ENCODE results near the gene FCGR2B. TPM values are rescaled to one million over a fixed set of nuclear protein-coding genes. Genes with fewer than 3 reads are reported as not detected.
A peak's percentile ranks its signal among the peaks of the same experiment; 100 is the strongest.
"Not testable (repeated sequence)": the region's sequence is repeated elsewhere in the genome, so short reads cannot be mapped to it uniquely, and the experiment has no call there.

The FCGR2B gene
- total RNA-seq, 1 donor from 2014 or later = 30.2 TPM

- intact Hi-C loops (cut with DNase I); DNase-seq (ENCODE audit: low spot score): not testable (repeated sequence)
- ATAC-seq = peak; percentile 77
Observed at GRCh38 chr1:161643481-161644208, 19.3 kb upstream of the FCGR2B start.

DNA sequence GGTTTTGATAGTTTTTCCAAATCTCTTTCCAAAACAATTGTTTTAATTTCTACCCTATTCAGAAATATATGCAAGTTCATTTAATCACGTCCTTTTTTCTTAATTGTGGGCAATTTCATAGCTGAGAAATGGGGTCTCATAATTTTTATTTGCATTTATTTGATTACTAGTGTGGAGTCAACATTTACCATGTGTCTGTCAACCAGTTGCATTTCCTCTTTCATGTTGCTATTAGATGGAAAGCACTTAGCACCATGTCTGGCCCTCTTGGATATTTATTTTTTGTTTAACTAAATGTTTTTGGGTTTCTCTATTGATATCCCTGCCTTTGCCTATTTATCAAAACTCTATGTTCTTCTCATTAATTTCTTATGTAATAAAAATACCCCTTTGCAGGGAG, 18.1 kb upstream of the FCGR2B start:
- intact Hi-C loops (cut with DNase I); ATAC-seq; DNase-seq (ENCODE audit: low spot score): not testable (repeated sequence)

DNA sequence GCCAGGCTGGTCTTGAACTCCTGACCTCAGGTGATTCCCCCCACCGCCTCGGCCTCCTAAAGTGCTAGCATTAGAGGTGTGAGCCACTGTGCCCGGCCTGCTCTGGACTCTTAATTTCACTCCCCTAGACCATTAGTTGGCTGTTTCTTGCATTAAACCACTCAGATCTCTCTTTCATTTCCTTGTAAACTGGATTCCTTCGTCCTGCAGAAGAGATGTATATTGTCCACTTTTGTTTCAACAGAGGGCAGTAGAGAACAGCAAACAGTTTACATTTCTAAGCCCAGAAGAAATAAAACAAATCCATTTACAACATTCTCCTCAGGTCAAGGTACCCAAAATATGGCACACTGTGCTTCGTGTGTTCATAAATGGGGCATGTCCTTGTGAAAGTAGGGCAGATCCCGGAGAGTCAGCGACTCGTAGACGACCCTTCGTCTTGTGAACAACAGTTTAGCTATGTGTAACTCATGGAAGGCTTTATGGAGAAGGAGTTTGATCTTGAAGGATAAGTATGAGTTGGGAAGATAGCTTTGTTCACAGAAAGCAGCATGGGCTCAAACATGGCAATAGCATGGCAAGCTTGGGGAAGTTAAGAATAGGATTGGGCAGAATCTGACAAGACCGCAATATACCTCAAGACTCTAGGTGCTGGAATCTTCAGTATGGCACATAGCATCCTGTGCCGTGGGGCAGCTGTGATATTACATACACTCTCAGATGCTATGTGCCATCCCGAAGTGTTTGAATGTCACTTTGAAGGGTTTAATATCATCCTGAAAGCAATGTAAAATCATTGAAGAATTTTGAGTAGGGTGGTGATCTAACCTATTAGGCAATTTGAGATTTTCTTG, 15.2 kb upstream of the FCGR2B start:
- DNase-seq (ENCODE audit: low spot score); intact Hi-C loops (cut with DNase I): not testable (repeated sequence)
- ATAC-seq = peak; percentile 60

DNA sequence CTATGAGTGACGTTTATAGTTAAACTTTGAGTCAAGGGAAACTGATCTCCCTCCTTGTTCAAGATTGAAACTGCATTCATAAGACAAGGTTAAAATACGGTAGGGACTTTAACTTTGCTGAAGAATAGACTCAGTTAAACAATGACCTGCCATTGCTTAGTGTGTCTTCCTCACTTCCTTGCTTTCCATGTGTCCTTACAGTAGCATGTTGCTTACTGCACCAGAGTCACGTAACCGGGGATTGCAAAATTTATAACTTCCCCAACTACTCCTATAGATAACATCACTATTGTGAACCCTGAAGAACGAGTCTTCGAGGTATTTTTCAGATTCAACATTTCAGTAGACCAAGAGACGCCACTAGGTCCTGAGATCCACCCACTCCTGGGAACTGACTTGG, 9.4 kb upstream of the FCGR2B start:
- ATAC-seq; DNase-seq (ENCODE audit: low spot score); intact Hi-C loops (cut with DNase I): not testable (repeated sequence)

DNA sequence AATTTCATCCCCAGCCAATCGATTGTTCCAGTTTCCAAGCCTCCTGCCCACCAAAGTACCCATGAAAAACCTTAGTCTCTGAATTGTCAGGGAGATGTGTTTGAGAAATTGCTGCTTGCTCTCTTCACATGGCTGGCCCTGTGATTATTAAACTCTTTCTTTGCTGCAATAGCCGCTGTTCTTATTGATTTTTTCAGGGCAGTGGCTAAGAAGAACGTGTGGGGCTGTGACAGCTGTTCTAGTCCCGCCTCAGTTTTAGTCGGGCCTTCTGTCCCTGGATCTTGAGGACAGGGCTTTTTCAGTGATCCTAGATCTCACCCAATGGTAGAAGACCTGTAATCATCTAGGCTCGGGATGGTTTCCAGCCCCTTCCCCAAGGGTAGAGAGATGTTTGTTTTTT, 9.0 kb upstream of the FCGR2B start:
- intact Hi-C loops (cut with DNase I); DNase-seq (ENCODE audit: low spot score); ATAC-seq: not testable (repeated sequence)

DNA sequence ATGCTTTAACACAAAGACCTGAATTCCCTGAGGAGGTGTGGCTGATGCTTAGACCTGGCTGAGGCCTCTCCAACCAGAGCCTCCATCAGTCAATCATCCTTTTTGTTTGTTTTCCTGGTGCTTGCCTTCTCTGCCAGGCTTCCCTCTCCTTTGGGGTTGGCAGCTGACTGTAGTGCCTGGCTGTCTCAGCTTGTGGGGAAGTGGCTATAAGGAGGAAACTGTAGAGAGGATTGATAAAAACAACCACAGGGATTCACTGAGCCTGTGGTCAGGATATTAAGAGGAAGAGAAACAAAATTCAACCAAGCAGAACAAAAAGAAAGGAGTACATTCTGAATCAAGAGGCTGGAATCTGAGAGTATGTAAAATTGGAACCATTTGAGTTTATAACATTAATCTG, 4.4 kb upstream of the FCGR2B start:
- DNase-seq (ENCODE audit: low spot score); intact Hi-C loops (cut with DNase I): not testable (repeated sequence)
- ATAC-seq = peak; percentile 74

DNA sequence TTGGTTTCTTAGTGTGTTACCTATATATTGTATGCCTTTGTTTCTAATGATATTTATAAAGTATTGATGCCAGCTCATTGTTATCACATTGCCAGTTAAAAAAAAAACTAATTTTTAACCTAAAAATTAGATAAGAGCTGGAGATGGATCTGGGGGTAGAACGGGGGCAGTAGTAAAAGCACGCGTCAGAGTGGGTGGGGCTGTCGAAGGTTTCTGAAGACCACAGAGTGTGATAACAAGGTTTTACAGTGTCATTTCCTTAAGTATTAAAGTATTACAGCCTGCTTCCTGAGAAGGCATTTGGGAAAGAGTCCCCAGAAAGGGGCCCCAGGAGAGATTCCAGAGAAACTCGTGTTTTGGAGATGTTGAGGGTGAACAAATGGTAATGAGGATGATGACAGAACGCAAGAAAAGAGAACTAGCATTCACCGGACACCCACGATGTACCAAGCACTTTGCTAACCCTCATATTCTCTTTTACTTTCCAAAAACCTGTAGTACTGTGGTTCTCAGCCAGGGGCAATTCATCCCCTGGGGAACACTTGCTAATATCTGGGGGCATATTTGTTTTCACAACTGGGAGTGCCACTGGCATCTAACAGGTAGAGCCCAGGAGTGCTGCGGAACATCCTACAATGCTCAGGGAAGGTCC, 1.2 kb upstream of the FCGR2B start:
- ATAC-seq; intact Hi-C loops (cut with DNase I); DNase-seq (ENCODE audit: low spot score): not testable (repeated sequence)

GRCh38 chr1:161663569-161663968, 626 bp downstream of the FCGR2B start:
- intact Hi-C loops (cut with DNase I); ATAC-seq; DNase-seq (ENCODE audit: low spot score): not testable (repeated sequence)

- DNase-seq (ENCODE audit: low spot score); intact Hi-C loops (cut with DNase I); ATAC-seq: not testable (repeated sequence)
Observed at GRCh38 chr1:161664689-161665088, 1.7 kb downstream of the FCGR2B start.

DNA sequence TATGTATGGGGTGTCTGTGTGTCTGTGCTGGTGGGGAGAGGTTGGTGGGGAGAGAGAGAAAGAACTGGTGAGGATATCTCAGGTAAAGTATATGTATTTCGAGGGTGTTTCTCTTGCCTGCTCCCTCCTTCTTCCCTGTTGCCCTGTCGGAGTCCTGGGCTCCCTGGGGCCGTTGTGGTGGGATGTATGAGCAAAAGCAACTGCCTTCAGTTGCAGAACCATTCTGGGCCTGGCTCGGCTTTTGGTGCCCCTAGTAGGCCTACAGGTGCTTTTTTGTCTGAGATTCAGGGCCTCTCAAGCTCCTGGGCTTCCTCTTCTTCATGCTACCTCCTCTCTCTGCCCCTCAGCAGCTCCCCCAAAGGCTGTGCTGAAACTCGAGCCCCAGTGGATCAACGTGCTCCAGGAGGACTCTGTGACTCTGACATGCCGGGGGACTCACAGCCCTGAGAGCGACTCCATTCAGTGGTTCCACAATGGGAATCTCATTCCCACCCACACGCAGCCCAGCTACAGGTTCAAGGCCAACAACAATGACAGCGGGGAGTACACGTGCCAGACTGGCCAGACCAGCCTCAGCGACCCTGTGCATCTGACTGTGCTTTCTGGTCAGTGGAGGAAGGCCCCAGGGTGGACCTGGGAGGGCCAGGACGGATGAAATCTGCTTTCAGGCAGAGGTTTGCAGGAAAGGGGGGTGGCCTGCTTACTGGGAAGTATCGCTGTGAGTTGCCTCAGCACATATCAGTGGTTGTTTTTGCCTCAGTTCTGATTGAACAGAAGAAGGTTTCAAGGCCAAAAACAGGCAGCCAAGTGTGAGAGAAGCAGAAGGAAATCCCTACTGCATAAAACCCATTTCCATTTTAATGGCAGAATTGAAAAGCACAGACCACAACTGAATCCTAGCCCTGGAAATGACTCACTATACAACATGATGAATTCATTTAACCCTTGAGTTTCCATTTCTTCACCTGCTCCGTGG, 8.4 kb downstream of the FCGR2B start:
- intact Hi-C loops (cut with DNase I); DNase-seq (ENCODE audit: low spot score): not testable (repeated sequence)
- ATAC-seq = peak; percentile 44

DNA sequence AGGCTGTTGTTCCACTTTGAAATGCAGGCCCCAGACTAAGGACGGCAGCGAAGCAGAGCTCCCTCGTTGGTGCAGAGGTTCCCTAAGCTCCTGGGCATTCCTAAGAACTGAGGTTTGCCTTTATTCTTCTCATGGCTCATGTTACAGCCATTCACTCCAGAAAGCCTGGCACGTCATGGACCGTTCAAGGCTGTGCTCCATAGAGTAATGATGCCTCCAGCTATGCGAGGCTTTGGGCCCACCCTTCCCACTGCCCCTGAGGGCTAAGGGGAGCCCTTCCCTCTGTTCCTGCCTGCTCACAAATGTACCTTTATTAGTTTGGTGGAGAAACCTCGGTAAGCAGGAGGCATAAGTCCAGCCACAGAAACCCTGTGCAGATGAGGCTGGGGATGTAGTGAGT, 10.5 kb downstream of the FCGR2B start:
- ATAC-seq; intact Hi-C loops (cut with DNase I); DNase-seq (ENCODE audit: low spot score): not testable (repeated sequence)

- ATAC-seq; intact Hi-C loops (cut with DNase I); DNase-seq (ENCODE audit: low spot score): not testable (repeated sequence)
Observed at GRCh38 chr1:161674447-161674846, 11.5 kb downstream of the FCGR2B start.

GRCh38 chr1:161674908-161675307, 12.0 kb downstream of the FCGR2B start:
- ATAC-seq; DNase-seq (ENCODE audit: low spot score); intact Hi-C loops (cut with DNase I): not testable (repeated sequence)

- intact Hi-C loops (cut with DNase I) = no loop called here
- no peak for ATAC-seq
- DNase-seq (ENCODE audit: low spot score) = no peak
Observed at GRCh38 chr1:161676441-161676840, 13.5 kb downstream of the FCGR2B start.

GRCh38 chr1:161676958-161677689, 14.2 kb downstream of the FCGR2B start:
- DNase-seq (ENCODE audit: low spot score) = no peak
- peak; percentile 51 for ATAC-seq
- intact Hi-C loops (cut with DNase I) = no loop called here

DNA sequence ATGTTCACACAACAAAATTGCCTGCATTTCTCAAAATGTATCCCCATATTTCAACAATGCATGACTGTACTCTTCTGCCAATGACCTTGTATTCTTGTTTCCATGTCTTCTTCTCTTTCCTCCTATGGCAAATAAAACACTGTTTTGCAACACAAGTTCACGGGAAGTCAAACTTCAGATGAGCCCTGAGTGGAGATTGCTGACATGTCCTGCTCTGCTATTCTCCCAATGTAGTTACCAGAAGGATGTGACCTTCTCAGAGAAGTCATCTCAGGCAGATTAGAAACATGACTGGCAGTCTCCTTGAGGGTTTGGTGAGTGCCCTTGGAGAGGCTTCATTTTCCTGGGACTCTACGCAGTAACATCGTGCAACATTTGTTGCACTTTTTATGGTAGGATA, 15.6 kb downstream of the FCGR2B start:
- ATAC-seq (no peak), DNase-seq (ENCODE audit: low spot score) (no peak)
- intact Hi-C loops (cut with DNase I) = no loop called here

DNA sequence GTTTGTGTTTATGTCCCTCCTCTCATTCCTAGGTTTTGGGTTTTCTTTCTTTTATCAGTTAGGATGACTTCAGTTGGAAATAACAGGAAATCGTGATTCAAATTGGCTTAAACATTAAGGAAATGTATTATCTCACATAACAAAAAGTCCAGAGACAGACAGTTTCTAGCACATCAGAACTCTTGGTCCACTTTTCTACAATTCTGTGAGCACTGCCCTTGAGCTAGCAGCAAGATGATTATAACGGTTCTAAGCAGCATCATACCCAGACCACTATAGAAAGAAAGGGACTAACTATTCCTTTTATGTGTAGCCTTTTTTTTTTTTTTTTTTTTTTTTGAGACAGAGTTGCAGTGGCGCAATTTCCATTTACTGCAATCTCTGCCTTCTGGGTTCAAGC, 18.9 kb downstream of the FCGR2B start:
- DNase-seq (ENCODE audit: low spot score) = no peak
- ATAC-seq = no peak
- intact Hi-C loops (cut with DNase I) = no loop called here

DNA sequence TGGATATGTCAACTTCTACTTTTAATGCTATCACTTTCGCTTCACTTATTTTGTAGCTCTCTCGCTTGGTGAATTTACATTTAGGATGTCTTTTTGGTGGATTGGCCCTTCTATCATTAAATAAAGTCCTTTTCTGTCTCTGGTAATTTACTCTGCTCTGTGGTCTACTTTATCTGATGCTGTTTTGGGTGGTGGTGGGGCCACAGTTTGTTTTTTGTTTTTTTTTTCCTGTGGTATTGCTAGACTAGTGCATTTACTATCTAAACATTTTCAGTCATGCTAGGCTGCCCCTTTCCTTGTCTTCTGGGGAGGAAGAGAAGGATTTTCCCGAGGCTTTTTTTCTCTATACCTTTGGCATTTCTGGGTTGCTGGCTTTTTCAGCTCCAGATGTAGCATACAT, 26.0 kb downstream of the FCGR2B start:
- DNase-seq (ENCODE audit: low spot score) (no peak), ATAC-seq (no peak)

More for the DNA sequence above, 26.0 kb downstream of the FCGR2B start:
- intact Hi-C loops (cut with DNase I) = no loop called here
